GM23338 (cell line): ENCODE data around the gene MYO3B.

Experiments used
- CREB1 ChIP-seq: fragments of 250-450 bp; sonication (Bioruptor Pico); IDR thresholded peaks from 2 replicates; pipeline ENCODE4 v1.5.0; 2020; ENCODE audit warnings: low read depth, mild to moderate bottlenecking, moderate library complexity
- CTCF ChIP-seq, 2 experiments: fragments of 200-600 bp in 1 of 2; sonication (generic) in 1 of 2; conservative IDR thresholded peaks; 2 replicates each; pipeline versions ENCODE4 v1.5.1 to v1.6.1; 2016 to 2017; ENCODE audit warnings: antibody characterized with exemption in 2 of 2, low read depth in 2 of 2, mild to moderate bottlenecking in 2 of 2, moderate library complexity in 1 of 2
- ETS1 ChIP-seq: IDR thresholded peaks from 2 replicates; pipeline ENCODE4 v1.6.1; 2016; ENCODE audit warnings: antibody characterized with exemption
- EZH2 ChIP-seq: fragments of 200-600 bp; sonication (generic); IDR thresholded peaks from one replicate; pipeline ENCODE4 v1.8.0; 2017; ENCODE audit warnings: antibody characterized with exemption, mild to moderate bottlenecking, low read depth; ENCODE audit not compliant: unreplicated experiment
- EZH2phosphoT487 ChIP-seq: fragments of 200-600 bp; sonication (generic); IDR thresholded peaks from one replicate; pipeline ENCODE4 v1.8.1; 2018; ENCODE audit warnings: antibody characterized with exemption; ENCODE audit not compliant: unreplicated experiment
- JUNB ChIP-seq: IDR thresholded peaks from one replicate; pipeline ENCODE4 v1.6.1; 2016; ENCODE audit warnings: antibody characterized with exemption; ENCODE audit not compliant: unreplicated experiment
- NANOG ChIP-seq: IDR thresholded peaks from 2 replicates; pipeline ENCODE4 v1.6.1; 2016; ENCODE audit warnings: antibody characterized with exemption, borderline replicate concordance
- POLR2AphosphoS5 ChIP-seq: IDR thresholded peaks from 2 replicates; pipeline ENCODE4 v1.6.1; 2016; ENCODE audit warnings: antibody characterized with exemption, low read depth
- REST ChIP-seq: IDR thresholded peaks from one replicate; pipeline ENCODE4 v1.6.1; 2018; ENCODE audit warnings: antibody characterized with exemption; ENCODE audit not compliant: unreplicated experiment
- STAT1 ChIP-seq: IDR thresholded peaks from one replicate; pipeline ENCODE4 v1.6.1; 2016; ENCODE audit warnings: antibody characterized with exemption; ENCODE audit not compliant: unreplicated experiment
- ZNF114 ChIP-seq: fragments of 250-450 bp; sonication (Bioruptor Pico); IDR thresholded peaks from 2 replicates; pipeline ENCODE4 v1.5.0; 2020; ENCODE audit warnings: mild to moderate bottlenecking, moderate library complexity
- ZNF331 ChIP-seq: fragments of 250-450 bp; sonication (Bioruptor Pico); IDR thresholded peaks from 2 replicates; pipeline ENCODE4 v1.5.0; 2020; ENCODE audit warnings: low read depth, mild to moderate bottlenecking, moderate library complexity
- TF ChIP-seq, protein P1 (sequence below): fragments of 250-450 bp; sonication (Bioruptor Pico); IDR thresholded peaks from 2 replicates; pipeline ENCODE4 v1.5.0; 2020; ENCODE audit warnings: mild to moderate bottlenecking, moderate library complexity

- no peak for TF ChIP-seq CTCF (conservative IDR thresholded peaks at IDR 0.05; ENCODE audit: low read depth in 2 of 2)
- TF ChIP-seq EZH2, result no peak
- no peak for TF ChIP-seq EZH2phosphoT487
- TF ChIP-seq ETS1, result no peak
- TF ChIP-seq POLR2AphosphoS5, result no peak
- TF ChIP-seq REST, result no peak
- no peak for TF ChIP-seq CREB1
- TF ChIP-seq ZNF331 (CRISPR knock-in tag), result no peak
- TF ChIP-seq JUNB, result no peak
- TF ChIP-seq NANOG, result no peak
- no peak for TF ChIP-seq STAT1
- TF ChIP-seq, protein P1, sequence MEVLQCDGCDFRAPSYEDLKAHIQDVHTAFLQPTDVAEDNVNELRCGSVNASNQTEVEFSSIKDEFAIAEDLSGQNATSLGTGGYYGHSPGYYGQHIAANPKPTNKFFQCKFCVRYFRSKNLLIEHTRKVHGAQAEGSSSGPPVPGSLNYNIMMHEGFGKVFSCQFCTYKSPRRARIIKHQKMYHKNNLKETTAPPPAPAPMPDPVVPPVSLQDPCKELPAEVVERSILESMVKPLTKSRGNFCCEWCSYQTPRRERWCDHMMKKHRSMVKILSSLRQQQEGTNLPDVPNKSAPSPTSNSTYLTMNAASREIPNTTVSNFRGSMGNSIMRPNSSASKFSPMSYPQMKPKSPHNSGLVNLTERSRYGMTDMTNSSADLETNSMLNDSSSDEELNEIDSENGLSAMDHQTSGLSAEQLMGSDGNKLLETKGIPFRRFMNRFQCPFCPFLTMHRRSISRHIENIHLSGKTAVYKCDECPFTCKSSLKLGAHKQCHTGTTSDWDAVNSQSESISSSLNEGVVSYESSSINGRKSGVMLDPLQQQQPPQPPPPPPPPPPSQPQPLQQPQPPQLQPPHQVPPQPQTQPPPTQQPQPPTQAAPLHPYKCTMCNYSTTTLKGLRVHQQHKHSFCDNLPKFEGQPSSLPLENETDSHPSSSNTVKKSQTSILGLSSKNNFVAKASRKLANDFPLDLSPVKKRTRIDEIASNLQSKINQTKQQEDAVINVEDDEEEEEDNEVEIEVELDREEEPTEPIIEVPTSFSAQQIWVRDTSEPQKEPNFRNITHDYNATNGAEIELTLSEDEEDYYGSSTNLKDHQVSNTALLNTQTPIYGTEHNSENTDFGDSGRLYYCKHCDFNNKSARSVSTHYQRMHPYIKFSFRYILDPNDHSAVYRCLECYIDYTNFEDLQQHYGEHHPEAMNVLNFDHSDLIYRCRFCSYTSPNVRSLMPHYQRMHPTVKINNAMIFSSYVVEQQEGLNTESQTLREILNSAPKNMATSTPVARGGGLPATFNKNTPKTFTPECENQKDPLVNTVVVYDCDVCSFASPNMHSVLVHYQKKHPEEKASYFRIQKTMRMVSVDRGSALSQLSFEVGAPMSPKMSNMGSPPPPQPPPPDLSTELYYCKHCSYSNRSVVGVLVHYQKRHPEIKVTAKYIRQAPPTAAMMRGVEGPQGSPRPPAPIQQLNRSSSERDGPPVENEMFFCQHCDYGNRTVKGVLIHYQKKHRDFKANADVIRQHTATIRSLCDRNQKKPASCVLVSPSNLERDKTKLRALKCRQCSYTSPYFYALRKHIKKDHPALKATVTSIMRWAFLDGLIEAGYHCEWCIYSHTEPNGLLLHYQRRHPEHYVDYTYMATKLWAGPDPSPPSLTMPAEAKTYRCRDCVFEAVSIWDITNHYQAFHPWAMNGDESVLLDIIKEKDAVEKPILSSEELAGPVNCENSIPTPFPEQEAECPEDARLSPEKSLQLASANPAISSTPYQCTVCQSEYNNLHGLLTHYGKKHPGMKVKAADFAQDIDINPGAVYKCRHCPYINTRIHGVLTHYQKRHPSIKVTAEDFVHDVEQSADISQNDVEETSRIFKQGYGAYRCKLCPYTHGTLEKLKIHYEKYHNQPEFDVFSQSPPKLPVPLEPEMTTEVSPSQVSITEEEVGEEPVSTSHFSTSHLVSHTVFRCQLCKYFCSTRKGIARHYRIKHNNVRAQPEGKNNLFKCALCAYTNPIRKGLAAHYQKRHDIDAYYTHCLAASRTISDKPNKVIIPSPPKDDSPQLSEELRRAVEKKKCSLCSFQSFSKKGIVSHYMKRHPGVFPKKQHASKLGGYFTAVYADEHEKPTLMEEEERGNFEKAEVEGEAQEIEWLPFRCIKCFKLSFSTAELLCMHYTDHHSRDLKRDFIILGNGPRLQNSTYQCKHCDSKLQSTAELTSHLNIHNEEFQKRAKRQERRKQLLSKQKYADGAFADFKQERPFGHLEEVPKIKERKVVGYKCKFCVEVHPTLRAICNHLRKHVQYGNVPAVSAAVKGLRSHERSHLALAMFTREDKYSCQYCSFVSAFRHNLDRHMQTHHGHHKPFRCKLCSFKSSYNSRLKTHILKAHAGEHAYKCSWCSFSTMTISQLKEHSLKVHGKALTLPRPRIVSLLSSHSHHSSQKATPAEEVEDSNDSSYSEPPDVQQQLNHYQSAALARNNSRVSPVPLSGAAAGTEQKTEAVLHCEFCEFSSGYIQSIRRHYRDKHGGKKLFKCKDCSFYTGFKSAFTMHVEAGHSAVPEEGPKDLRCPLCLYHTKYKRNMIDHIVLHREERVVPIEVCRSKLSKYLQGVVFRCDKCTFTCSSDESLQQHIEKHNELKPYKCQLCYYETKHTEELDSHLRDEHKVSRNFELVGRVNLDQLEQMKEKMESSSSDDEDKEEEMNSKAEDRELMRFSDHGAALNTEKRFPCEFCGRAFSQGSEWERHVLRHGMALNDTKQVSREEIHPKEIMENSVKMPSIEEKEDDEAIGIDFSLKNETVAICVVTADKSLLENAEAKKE, result no peak
- no peak for TF ChIP-seq ZNF114 (CRISPR knock-in tag)
Observed at GRCh38 chr2:170578606-170579005, 400.7 kb downstream of the MYO3B start.
